Measurements from ENCODE around the gene IL17RC. TPM values are rescaled to one million over a fixed set of nuclear protein-coding genes. Genes with fewer than 3 reads are reported as not detected.
"Not testable (repeated sequence)": the region's sequence is repeated elsewhere in the genome, so short reads cannot be mapped to it uniquely, and the experiment has no call there.

IL17RC gene
- total and polyA plus RNA-seq, 2 experiments from 2014 or later: 8.4 to 12.6 TPM

- no peak overlapping the region for H3K27ac ChIP-seq (ENCODE audit: low read depth)
- H3K4me3 Mint-ChIP-seq: no peak overlapping the region
- H3K79me2 ChIP-seq (replicated peaks; ENCODE audit: insufficient read depth): no peaks in the 10 kb centered on the region; the same call in 1 of the 2 replicates
- H3K4me2 ChIP-seq: no peak overlapping the region
- no peaks in the 10 kb centered on the region for H3K9me3 Mint-ChIP-seq
- H3K9me2 ChIP-seq (ENCODE audit: insufficient read depth): no peaks in the 10 kb centered on the region
- no peaks in the 10 kb centered on the region for H4K20me1 ChIP-seq (replicated peaks; ENCODE audit: insufficient read depth)
- H2AFZ ChIP-seq: no peak overlapping the region
- H3K4me1 Mint-ChIP-seq: peaks cover 8% of the 10 kb centered on the region
- ATAC-seq (no peak), DNase-seq (ENCODE audit: low spot score) (no peak)
- no peaks in the 10 kb centered on the region for H3K27me3 ChIP-seq (ENCODE audit: insufficient read depth)
- peaks cover 4% of the 10 kb centered on the region for H3K27me3 Mint-ChIP-seq (ENCODE audit: insufficient read depth, low read depth, poor library complexity)
- peaks cover 5% of the 10 kb centered on the region; the same call in 1 of the 2 replicates for H3K4me1 ChIP-seq (ENCODE audit: insufficient read depth)
- H3K27ac Mint-ChIP-seq: no peak overlapping the region
- TF ChIP-seq ZNF462 (CRISPR knock-in tag; IDR thresholded peaks at IDR 0.05): no peak
- no peak for TF ChIP-seq EZH2phosphoT487 (IDR thresholded peaks at IDR 0.05; ENCODE audit: unreplicated experiment)
- no peak for TF ChIP-seq NANOG (IDR thresholded peaks at IDR 0.05; ENCODE audit: borderline replicate concordance)
- no peak for TF ChIP-seq EZH2 (IDR thresholded peaks at IDR 0.05; ENCODE audit: low read depth, unreplicated experiment)
- TF ChIP-seq CREB1 (CRISPR knock-in tag; IDR thresholded peaks at IDR 0.05; ENCODE audit: low read depth): no peak
- no peak for TF ChIP-seq ZNF331 (CRISPR knock-in tag; IDR thresholded peaks at IDR 0.05; ENCODE audit: low read depth)
- TF ChIP-seq ZNF114 (CRISPR knock-in tag; IDR thresholded peaks at IDR 0.05): no peak
- TF ChIP-seq, protein P1, sequence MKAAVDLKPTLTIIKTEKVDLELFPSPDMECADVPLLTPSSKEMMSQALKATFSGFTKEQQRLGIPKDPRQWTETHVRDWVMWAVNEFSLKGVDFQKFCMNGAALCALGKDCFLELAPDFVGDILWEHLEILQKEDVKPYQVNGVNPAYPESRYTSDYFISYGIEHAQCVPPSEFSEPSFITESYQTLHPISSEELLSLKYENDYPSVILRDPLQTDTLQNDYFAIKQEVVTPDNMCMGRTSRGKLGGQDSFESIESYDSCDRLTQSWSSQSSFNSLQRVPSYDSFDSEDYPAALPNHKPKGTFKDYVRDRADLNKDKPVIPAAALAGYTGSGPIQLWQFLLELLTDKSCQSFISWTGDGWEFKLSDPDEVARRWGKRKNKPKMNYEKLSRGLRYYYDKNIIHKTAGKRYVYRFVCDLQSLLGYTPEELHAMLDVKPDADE (IDR thresholded peaks at IDR 0.05): no peak
- no peak for TF ChIP-seq POLR2AphosphoS5 (IDR thresholded peaks at IDR 0.05; ENCODE audit: low read depth)
- H3K36me3 ChIP-seq (ENCODE audit: insufficient read depth): peaks cover 6% of the 10 kb centered on the region; the same call in 1 of the 2 replicates
- H3K4me3 ChIP-seq: no peak overlapping the region
- H3K36me3 Mint-ChIP-seq (ENCODE audit: low read depth): peaks cover 18% of the 10 kb centered on the region
- H3F3A ChIP-seq (replicated peaks; ENCODE audit: low read depth): no peaks in the 10 kb centered on the region
Observed at GRCh38 chr3:9938966-9939365, 22.1 kb downstream of the IL17RC start.

- not testable (repeated sequence) for ATAC-seq; H3K27ac Mint-ChIP-seq; H2AFZ ChIP-seq; H4K20me1 ChIP-seq (replicated peaks; ENCODE audit: insufficient read depth); H3K27me3 Mint-ChIP-seq (ENCODE audit: insufficient read depth, low read depth, poor library complexity); H3K4me2 ChIP-seq; DNase-seq (ENCODE audit: low spot score); H3K4me1 ChIP-seq (ENCODE audit: insufficient read depth); H3K36me3 ChIP-seq (ENCODE audit: insufficient read depth); H3K9me3 Mint-ChIP-seq; H3K4me1 Mint-ChIP-seq; H3K79me2 ChIP-seq (replicated peaks; ENCODE audit: insufficient read depth); H3K27me3 ChIP-seq (ENCODE audit: insufficient read depth); H3K9me2 ChIP-seq (ENCODE audit: insufficient read depth); H3K4me3 ChIP-seq; H3K4me3 Mint-ChIP-seq; H3F3A ChIP-seq (replicated peaks; ENCODE audit: low read depth); H3K27ac ChIP-seq (ENCODE audit: low read depth)
- H3K36me3 Mint-ChIP-seq (ENCODE audit: low read depth): peaks cover 18% of the 10 kb centered on the region
Observed at GRCh38 chr3:9939906-9940305, 23.0 kb downstream of the IL17RC start.
